Fibroblast of pulmonary artery (primary cell): Measurements from ENCODE around the gene MYO10.
A peak's percentile ranks its signal among the peaks of the same experiment; 100 is the strongest.

ENCODE experiments used
- DNase-seq: peaks from one replicate; pipeline ENCODE4 v3.0.0-alpha.2; 2010; ENCODE audit warnings: low read depth
- H3K4me3 ChIP-seq: replicated peaks from 2 replicates; pipeline ENCODE4 v1.5.1; 2011; ENCODE audit warnings: low read depth, mild to moderate bottlenecking, control low read depth, low read length, moderate library complexity
- CTCF ChIP-seq: IDR thresholded peaks from 2 replicates; pipeline ENCODE4 v1.5.1; 2011; ENCODE audit warnings: mild to moderate bottlenecking, control low read depth, low read length, inconsistent platforms; ENCODE audit errors: missing control alignments

Gene MYO10

GRCh38 chr5:16961131-16961530 lies 25.0 kb upstream of the MYO10 start:
- DNase-seq = no peak
- H3K4me3 ChIP-seq = no peak overlapping the region
- TF ChIP-seq CTCF = no peak

DNA sequence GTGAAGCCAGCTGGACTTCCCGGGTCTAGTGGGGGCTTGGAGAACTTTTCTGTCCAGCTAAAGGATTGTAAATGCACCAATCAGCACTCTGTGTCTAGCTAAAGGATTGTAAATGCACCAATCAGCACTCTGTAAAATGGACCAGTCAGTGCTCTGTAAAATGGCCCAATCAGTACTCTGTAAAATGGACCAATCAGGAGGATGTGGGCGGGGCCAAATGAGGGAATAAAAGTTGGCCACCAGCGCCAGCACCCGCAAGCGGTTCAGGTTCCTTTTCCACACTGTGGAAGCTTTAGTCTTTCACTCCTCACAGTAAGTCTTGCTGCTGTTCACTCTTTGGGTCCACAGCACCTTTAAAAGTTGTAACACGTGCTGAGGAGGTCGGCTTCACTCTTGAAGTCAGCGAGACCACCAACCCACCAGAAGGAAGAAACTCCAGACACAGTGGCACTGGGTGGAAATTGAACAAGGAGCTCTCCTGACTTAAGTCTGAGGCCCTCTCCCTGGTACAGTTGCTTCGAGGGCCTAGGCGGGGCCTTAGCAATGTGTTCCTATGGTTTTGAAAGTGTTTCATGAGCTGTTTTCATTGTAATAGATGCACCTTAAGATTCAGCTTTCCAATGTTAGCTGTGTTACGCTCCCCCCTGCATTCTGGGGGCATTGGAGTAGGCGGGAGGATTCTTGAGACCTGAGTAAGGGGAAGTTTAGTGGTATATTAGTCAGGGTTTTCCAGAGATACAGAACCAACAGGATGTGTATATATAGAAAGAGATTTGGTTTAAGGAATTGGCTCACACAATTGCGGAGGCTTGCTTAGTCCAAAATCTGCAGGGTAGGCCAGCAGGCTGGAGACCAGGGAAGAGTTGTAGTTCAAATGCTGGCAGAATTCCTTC lies 21.5 kb upstream of the MYO10 start:
- no peak for TF ChIP-seq CTCF
- no peak overlapping the region for H3K4me3 ChIP-seq
- peak; percentile 94 for DNase-seq

DNA sequence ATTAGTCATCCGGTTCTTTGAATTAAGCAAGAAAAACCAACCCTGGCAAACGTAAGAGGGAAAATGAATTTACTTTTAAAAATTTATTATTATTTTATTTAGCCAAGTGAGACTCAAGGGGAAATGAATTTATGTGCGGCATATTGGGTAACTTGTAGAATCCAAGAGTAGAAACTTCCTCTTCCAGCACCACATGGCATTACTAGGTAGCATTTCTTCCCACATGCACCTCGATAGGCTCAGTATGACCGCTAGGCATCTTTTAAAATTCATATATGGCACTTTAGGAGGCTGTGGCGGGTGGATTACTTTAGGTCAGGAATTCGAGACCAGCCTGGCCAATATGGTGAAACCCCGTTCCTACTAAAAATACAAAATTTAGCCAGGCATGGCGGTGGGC lies 17.6 kb upstream of the MYO10 start:
- DNase-seq = no peak
- no peak overlapping the region for H3K4me3 ChIP-seq
- TF ChIP-seq CTCF = no peak

DNA sequence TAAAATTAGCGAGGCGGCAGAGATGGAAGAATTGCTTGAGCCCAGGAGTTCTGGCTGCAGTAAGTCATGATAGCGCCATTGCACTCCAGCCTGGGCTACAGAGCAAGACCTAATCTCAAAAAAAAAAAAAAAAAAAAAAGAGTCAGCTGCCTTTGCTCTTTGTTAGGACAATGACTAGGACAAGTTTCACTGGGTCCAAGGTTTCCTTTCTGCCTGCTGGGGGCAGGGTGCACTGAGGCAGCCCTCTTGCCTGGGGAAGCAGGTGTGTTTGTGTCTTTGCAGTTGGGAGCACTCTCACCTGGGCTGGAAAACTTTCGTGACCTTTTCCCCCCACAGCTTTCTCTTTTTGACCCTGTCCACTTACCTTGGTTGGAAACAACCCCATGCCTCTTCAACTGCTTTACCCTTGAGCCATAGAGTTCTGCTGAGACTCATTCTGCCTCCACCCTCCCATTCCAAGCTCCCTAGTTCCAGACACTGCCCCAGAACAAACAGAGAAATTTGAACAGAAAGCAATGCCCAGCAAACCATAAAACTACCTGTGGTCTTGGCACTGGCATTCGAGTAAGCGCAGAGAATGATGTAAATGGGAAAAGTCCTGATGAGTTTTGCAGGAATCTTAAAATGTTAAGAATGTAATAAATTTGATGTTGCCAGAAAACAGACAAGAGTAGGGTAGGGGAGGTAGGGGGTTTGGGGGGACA lies 17.0 kb upstream of the MYO10 start:
- no peak overlapping the region for H3K4me3 ChIP-seq
- no peak for DNase-seq
- TF ChIP-seq CTCF = no peak

- no peak overlapping the region for H3K4me3 ChIP-seq
- no peak for DNase-seq
- TF ChIP-seq CTCF = no peak
These were observed 10.6 kb upstream of the MYO10 start for GRCh38 chr5:16946725-16947124.

- no peak for TF ChIP-seq CTCF
- H3K4me3 ChIP-seq = no peak overlapping the region
- DNase-seq = no peak
These were observed 8.9 kb upstream of the MYO10 start for GRCh38 chr5:16944816-16945562.
